PC-3 (cell line): ENCODE results near the gene AGBL5. TPM values are rescaled to one million over a fixed set of nuclear protein-coding genes. Genes with fewer than 3 reads are reported as not detected.

Experiments
- ATAC-seq: fragments of 200-7000 bp; cut with Tn5 transposase; 2 replicates; pipeline ENCODE4 v1.9.1; 2020; ENCODE audit warnings: mild to moderate bottlenecking, moderate library complexity
- BruUV-seq: library from RNA; stranded (reverse); fragments of 400-500 nt; replicated peaks from 2 replicates; lab custom pipeline; 2021; lab: Mats Ljungman, UMichigan
- CTCF ChIA-PET: fragments of 300-600 bp; sonication (Branson Sonifier 250); formaldehyde crosslinking; loops from one replicate; lab custom pipeline; 2022; ENCODE audit warnings: antibody characterized with exemption; lab: Charles Lee
- POLR2A ChIA-PET: fragments of 300-600 bp; sonication (Branson Sonifier 250); formaldehyde crosslinking; loops from one replicate; lab custom pipeline; 2022; ENCODE audit warnings: antibody characterized with exemption; ENCODE audit not compliant: unreplicated experiment; lab: Charles Lee
- DNase-seq: peaks from one replicate; pipeline ENCODE4 v3.0.0-alpha.2; 2015
- H2AFZ ChIP-seq: fragments of 300-600 bp; sonication (generic); 2 replicates; pipeline ENCODE4 v1.6.0; 2016; ENCODE audit warnings: antibody characterized with exemption, low read length
- H3F3A ChIP-seq: fragments of 300-600 bp; sonication (generic); one replicate; pipeline ENCODE4 v1.6.0; 2017; ENCODE audit warnings: antibody characterized with exemption, low read length, control low read depth, mild to moderate bottlenecking; ENCODE audit not compliant: unreplicated experiment
- H3K27ac ChIP-seq: fragments of 300-600 bp; sonication (generic); 2 replicates; pipeline ENCODE4 v1.5.1; 2016; ENCODE audit warnings: mild to moderate bottlenecking, low read length
- H3K27me3 ChIP-seq: fragments of 300-600 bp; sonication (generic); 2 replicates; pipeline ENCODE4 v1.6.1; 2016; ENCODE audit warnings: low read length, mixed read lengths
- H3K36me3 ChIP-seq: fragments of 300-600 bp; sonication (generic); 2 replicates; pipeline ENCODE4 v1.6.1; 2016; ENCODE audit warnings: low read depth, mixed run types, low read length, mixed read lengths
- H3K4me1 ChIP-seq: fragments of 300-600 bp; sonication (generic); 2 replicates; pipeline ENCODE4 v1.5.1; 2016; ENCODE audit warnings: low read length; ENCODE audit not compliant: insufficient read depth
- H3K4me2 ChIP-seq: fragments of 300-600 bp; sonication (generic); 2 replicates; pipeline ENCODE4 v1.6.0; 2016; ENCODE audit warnings: low read length
- H3K4me3 ChIP-seq: fragments of 300-600 bp; sonication (generic); 2 replicates; pipeline ENCODE4 v1.5.1; 2016; ENCODE audit warnings: mild to moderate bottlenecking, low read length, mixed read lengths
- H3K79me2 ChIP-seq: fragments of 300-600 bp; sonication (generic); 2 replicates; pipeline ENCODE4 v1.6.1; 2017; ENCODE audit warnings: low read length, mixed read lengths
- H3K9ac ChIP-seq: fragments of 300-600 bp; sonication (generic); 2 replicates; pipeline ENCODE4 v1.6.0; 2016; ENCODE audit warnings: mild to moderate bottlenecking, low read length
- H3K9me2 ChIP-seq: fragments of 300-600 bp; sonication (generic); replicated peaks from 2 replicates; pipeline ENCODE4 v1.6.1; 2016; ENCODE audit warnings: mixed run types, low read length, mixed read lengths
- H3K9me3 ChIP-seq: fragments of 300-600 bp; sonication (generic); 2 replicates; pipeline ENCODE4 v1.6.1; 2016; ENCODE audit warnings: low read length, mixed read lengths
- H4K20me1 ChIP-seq: fragments of 300-600 bp; sonication (generic); 2 replicates; pipeline ENCODE4 v1.6.1; 2016; ENCODE audit warnings: low read length, mixed read lengths
- CTCF ChIP-seq: fragments of 300-600 bp; sonication (generic); conservative IDR thresholded peaks from 2 replicates; pipeline ENCODE4 v1.5.1; 2017; ENCODE audit warnings: antibody characterized with exemption, low read depth, mild to moderate bottlenecking, low read length
- EZH2 ChIP-seq: fragments of 300-600 bp; sonication (generic); IDR thresholded peaks from one replicate; pipeline ENCODE4 v1.6.1; 2017; ENCODE audit warnings: antibody characterized with exemption, mild to moderate bottlenecking, low read length; ENCODE audit not compliant: unreplicated experiment
- EZH2phosphoT487 ChIP-seq: fragments of 300-600 bp; sonication (generic); IDR thresholded peaks from 2 replicates; pipeline ENCODE4 v1.6.1; 2018; ENCODE audit warnings: mild to moderate bottlenecking, antibody characterized with exemption, low read length, borderline replicate concordance
- intact Hi-C: fragments of 100-400 bp; cut with micrococcal nuclease; formaldehyde crosslinking; loops from 2 replicates; pipeline ENCODE4 v1.9.0; 2023
- total RNA-seq: library from RNA; depleted of rRNA; stranded (reverse); fragments of >200 nt; gene quantifications from 2 replicates; pipeline ENCODE4 v1.2.3, GENCODE V29; 2014

Gene AGBL5
- total RNA-seq, 1 experiment from 2014 or later = 14.1 TPM

- POLR2A ChIA-PET = interaction anchor here (0.7 kb wide), 1 partner anchor 9 kb away, joined by 4 read pairs; no protein-coding TSS in a partner anchor
- Histone ChIP-seq H3K4me3 (no peak overlapping the region), H4K20me1 (no peaks in the 10 kb centered on the region), H3K9ac (no peak overlapping the region), H3K79me2 (no peaks in the 10 kb centered on the region), H3K9me2 (no peaks in the 10 kb centered on the region), H3K4me1 (peaks cover 17% of the 10 kb centered on the region), H2AFZ (no peak overlapping the region), H3K36me3 (no peaks in the 10 kb centered on the region), H3K27me3 (no peaks in the 10 kb centered on the region), H3K9me3 (no peaks in the 10 kb centered on the region), H3K27ac (no peak overlapping the region), H3F3A (no peaks in the 10 kb centered on the region), H3K4me2 (no peak overlapping the region)
- CTCF ChIA-PET = no interaction called here
- BruUV-seq = no TSS peak
- intact Hi-C loops = no loop called here
- ATAC-seq (no peak), DNase-seq (no peak)
- TF ChIP-seq CTCF (no peak), EZH2 (no peak), EZH2phosphoT487 (no peak)
Observed at GRCh38 chr2:27053776-27054175, 2.3 kb downstream of the AGBL5 start.

GRCh38 chr2:27054721-27055120, 3.3 kb downstream of the AGBL5 start:
- CTCF ChIA-PET = no interaction called here
- Histone ChIP-seq H3K4me3 (no peak overlapping the region), H3K9me3 (no peaks in the 10 kb centered on the region), H3K36me3 (no peaks in the 10 kb centered on the region), H3K27ac (no peak overlapping the region), H2AFZ (no peak overlapping the region), H3F3A (no peaks in the 10 kb centered on the region), H3K79me2 (no peaks in the 10 kb centered on the region), H4K20me1 (no peaks in the 10 kb centered on the region), H3K9me2 (no peaks in the 10 kb centered on the region), H3K4me1 (peaks cover 8% of the 10 kb centered on the region; the same call in 1 of the 2 replicates), H3K27me3 (no peaks in the 10 kb centered on the region), H3K4me2 (no peak overlapping the region), H3K9ac (no peak overlapping the region)
- no peak for ATAC-seq
- no peak for DNase-seq
- BruUV-seq = no TSS peak
- intact Hi-C loops = no loop called here
- POLR2A ChIA-PET = no interaction called here
- TF ChIP-seq CTCF = no peak
- no peak for TF ChIP-seq EZH2
- TF ChIP-seq EZH2phosphoT487 = no peak

- ChIA-PET CTCF (no interaction called here), POLR2A (no interaction called here)
- H3K79me2 ChIP-seq = no peaks in the 10 kb centered on the region
- no peaks in the 10 kb centered on the region for H3K9me3 ChIP-seq
- H3K9me2 ChIP-seq = no peaks in the 10 kb centered on the region
- H3K4me1 ChIP-seq = peaks cover 5% of the 10 kb centered on the region; the same call in 1 of the 2 replicates
- H3K36me3 ChIP-seq = no peaks in the 10 kb centered on the region
- H3K9ac ChIP-seq = no peak overlapping the region
- DNase-seq (no peak), ATAC-seq (no peak)
- no TSS peak for BruUV-seq
- no peak overlapping the region for H3K4me2 ChIP-seq
- no peaks in the 10 kb centered on the region for H4K20me1 ChIP-seq
- H2AFZ ChIP-seq = no peak overlapping the region
- no peaks in the 10 kb centered on the region for H3K27me3 ChIP-seq
- H3K27ac ChIP-seq = no peak overlapping the region
- H3F3A ChIP-seq = no peaks in the 10 kb centered on the region
- TF ChIP-seq EZH2phosphoT487 = no peak
- no peak for TF ChIP-seq EZH2
- TF ChIP-seq CTCF = no peak
- no peak overlapping the region for H3K4me3 ChIP-seq
- intact Hi-C loops = no loop called here
Observed at GRCh38 chr2:27057184-27057583, 5.7 kb downstream of the AGBL5 start.
